ENCODE results near the gene NTNG1. TPM values are rescaled to one million over a fixed set of nuclear protein-coding genes. Genes with fewer than 3 reads are reported as not detected.
A peak's percentile ranks its signal among the peaks of the same experiment; 100 is the strongest.

The NTNG1 gene
- total RNA-seq, 1 donor from 2014 or later, result 5.7 TPM

DNA sequence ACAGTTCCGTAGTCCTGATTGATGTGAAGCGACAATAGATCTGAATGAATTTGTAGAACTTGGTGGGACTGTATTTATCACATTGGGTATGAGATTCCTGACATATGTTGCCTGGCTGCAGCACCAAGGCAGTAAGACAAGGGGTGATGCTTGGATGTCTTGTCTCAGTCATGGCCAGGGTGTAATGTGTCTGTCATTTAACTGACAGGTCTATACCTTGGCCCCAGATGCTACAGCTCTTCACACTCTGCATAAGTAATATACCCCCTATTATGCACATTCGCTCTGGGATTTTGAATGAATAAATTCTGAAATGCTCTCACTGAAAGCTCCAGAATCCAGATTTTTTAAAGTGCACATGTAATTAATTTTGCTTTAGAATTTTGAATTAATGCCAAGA lies 47.3 kb downstream of the NTNG1 start:
- POLR2A ChIA-PET, result no interaction called here
- TF ChIP-seq, protein P1, sequence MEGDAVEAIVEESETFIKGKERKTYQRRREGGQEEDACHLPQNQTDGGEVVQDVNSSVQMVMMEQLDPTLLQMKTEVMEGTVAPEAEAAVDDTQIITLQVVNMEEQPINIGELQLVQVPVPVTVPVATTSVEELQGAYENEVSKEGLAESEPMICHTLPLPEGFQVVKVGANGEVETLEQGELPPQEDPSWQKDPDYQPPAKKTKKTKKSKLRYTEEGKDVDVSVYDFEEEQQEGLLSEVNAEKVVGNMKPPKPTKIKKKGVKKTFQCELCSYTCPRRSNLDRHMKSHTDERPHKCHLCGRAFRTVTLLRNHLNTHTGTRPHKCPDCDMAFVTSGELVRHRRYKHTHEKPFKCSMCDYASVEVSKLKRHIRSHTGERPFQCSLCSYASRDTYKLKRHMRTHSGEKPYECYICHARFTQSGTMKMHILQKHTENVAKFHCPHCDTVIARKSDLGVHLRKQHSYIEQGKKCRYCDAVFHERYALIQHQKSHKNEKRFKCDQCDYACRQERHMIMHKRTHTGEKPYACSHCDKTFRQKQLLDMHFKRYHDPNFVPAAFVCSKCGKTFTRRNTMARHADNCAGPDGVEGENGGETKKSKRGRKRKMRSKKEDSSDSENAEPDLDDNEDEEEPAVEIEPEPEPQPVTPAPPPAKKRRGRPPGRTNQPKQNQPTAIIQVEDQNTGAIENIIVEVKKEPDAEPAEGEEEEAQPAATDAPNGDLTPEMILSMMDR (IDR thresholded peaks at IDR 0.05), result no peak
- no peak overlapping the region for H3K27ac Mint-ChIP-seq
- H3K9me3 Mint-ChIP-seq, result peaks cover 2% of the 10 kb centered on the region
- intact Hi-C loops (cut with micrococcal nuclease), result no loop called here
- no peaks in the 10 kb centered on the region for H3K27me3 Mint-ChIP-seq
- H3K4me1 Mint-ChIP-seq, result no peaks in the 10 kb centered on the region
- no peak for DNase-seq
- CTCF ChIA-PET, result no interaction called here
- no peak overlapping the region for H3K4me3 Mint-ChIP-seq
- H3K36me3 Mint-ChIP-seq (ENCODE audit: low read depth), result no peaks in the 10 kb centered on the region
- no peak for ATAC-seq (ENCODE audit: low read depth)

DNA sequence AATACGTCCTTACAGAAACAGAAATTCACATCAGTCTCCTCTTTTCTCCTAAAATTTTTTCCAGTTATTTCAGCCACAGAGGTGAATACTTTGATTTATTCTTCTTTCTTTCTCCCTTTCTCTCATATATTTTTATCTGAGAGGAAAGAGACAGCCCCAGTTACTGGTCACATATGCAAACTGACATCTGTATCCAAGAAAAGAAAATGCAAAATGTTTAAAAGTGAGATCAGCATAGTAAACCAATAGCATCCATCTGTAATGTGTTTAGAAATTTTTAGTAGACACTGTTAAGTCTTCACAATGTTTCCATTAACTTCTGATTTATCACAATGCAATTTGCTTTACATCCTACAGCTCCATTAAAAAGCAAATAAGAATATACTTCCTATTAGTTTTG lies 53.5 kb downstream of the NTNG1 start:
- ATAC-seq (ENCODE audit: low read depth) (no peak), DNase-seq (no peak)
- Mint-ChIP-seq H3K4me1 (peaks cover 3% of the 10 kb centered on the region), H3K4me3 (no peak overlapping the region), H3K36me3 (ENCODE audit: low read depth) (no peaks in the 10 kb centered on the region), H3K9me3 (peaks cover 2% of the 10 kb centered on the region), H3K27me3 (no peaks in the 10 kb centered on the region), H3K27ac (no peak overlapping the region)
- ChIA-PET POLR2A (no interaction called here), CTCF (interaction anchor here (1.1 to 1.2 kb wide), 3 partner anchors 60 to 335 kb away, joined by 3 to 5 read pairs (median 3); no protein-coding TSS in a partner anchor)
- TF ChIP-seq, protein P1 (IDR thresholded peaks at IDR 0.05), result no peak
- intact Hi-C loops (cut with micrococcal nuclease), result no loop called here

- ATAC-seq (ENCODE audit: low read depth), result no peak
- POLR2A ChIA-PET, result no interaction called here
- peaks cover 3% of the 10 kb centered on the region for H3K4me1 Mint-ChIP-seq
- CTCF ChIA-PET, result interaction anchor here (1.1 to 2.7 kb wide), 4 partner anchors 59 to 334 kb away, joined by 3 to 31 read pairs (median 8); no protein-coding TSS in a partner anchor
- H3K27me3 Mint-ChIP-seq, result no peaks in the 10 kb centered on the region
- no peaks in the 10 kb centered on the region for H3K36me3 Mint-ChIP-seq (ENCODE audit: low read depth)
- no peak for DNase-seq
- no peak overlapping the region for H3K27ac Mint-ChIP-seq
- TF ChIP-seq, protein P1 (IDR thresholded peaks at IDR 0.05), result no peak
- intact Hi-C loops (cut with micrococcal nuclease), result loop anchor here (5.0 kb wide), 1 partner anchor 167 kb away; no protein-coding TSS in a partner anchor
- no peak overlapping the region for H3K4me3 Mint-ChIP-seq
- no peaks in the 10 kb centered on the region for H3K9me3 Mint-ChIP-seq
These were observed 54.6 kb downstream of the NTNG1 start for GRCh38 chr1:107195476-107195875.

GRCh38 chr1:107196973-107197562 lies 56.2 kb downstream of the NTNG1 start:
- no peak overlapping the region for H3K4me3 Mint-ChIP-seq
- H3K27ac Mint-ChIP-seq, result no peak overlapping the region
- TF ChIP-seq, protein P1 (IDR thresholded peaks at IDR 0.05), result no peak
- CTCF ChIA-PET, result interaction anchor here (0.8 to 2.7 kb wide), 13 partner anchors 10 to 561 kb away, joined by 3 to 31 read pairs (median 3); no protein-coding TSS in a partner anchor
- no peaks in the 10 kb centered on the region for H3K36me3 Mint-ChIP-seq (ENCODE audit: low read depth)
- ATAC-seq (ENCODE audit: low read depth) (peak; percentile 74), DNase-seq (no peak)
- H3K4me1 Mint-ChIP-seq, result peaks cover 3% of the 10 kb centered on the region
- intact Hi-C loops (cut with micrococcal nuclease), result loop anchor here (1.0 to 5.0 kb wide), 5 partner anchors 50 to 332 kb away; no protein-coding TSS in a partner anchor
- no peaks in the 10 kb centered on the region for H3K27me3 Mint-ChIP-seq
- H3K9me3 Mint-ChIP-seq, result peaks cover 5% of the 10 kb centered on the region
- POLR2A ChIA-PET, result no interaction called here

GRCh38 chr1:107198561-107198960 lies 57.7 kb downstream of the NTNG1 start:
- Mint-ChIP-seq H3K36me3 (ENCODE audit: low read depth) (peaks cover 2% of the 10 kb centered on the region), H3K4me3 (no peak overlapping the region), H3K4me1 (peaks cover 3% of the 10 kb centered on the region), H3K27me3 (no peaks in the 10 kb centered on the region), H3K27ac (no peak overlapping the region), H3K9me3 (peaks cover 5% of the 10 kb centered on the region)
- CTCF ChIA-PET, result no interaction called here
- TF ChIP-seq, protein P1 (IDR thresholded peaks at IDR 0.05), result no peak
- no peak for ATAC-seq (ENCODE audit: low read depth)
- DNase-seq, result no peak
- POLR2A ChIA-PET, result no interaction called here
- intact Hi-C loops (cut with micrococcal nuclease), result loop anchor here (5.0 kb wide), 1 partner anchor 164 kb away; no protein-coding TSS in a partner anchor

Data from activated B cell treated with CpG ODN at 0.5 μM for 24 hours (primary cell).